Upper lobe of right lung (tissue), 1 donor: ENCODE measurements around the gene JARID2. TPM values are rescaled to one million over a fixed set of nuclear protein-coding genes. Genes with fewer than 3 reads are reported as not detected.
A peak's percentile ranks its signal among the peaks of the same experiment; 100 is the strongest.

Experiments
- ATAC-seq: fragments of 200-7000 bp; cut with Tn5 transposase; one replicate; pipeline ENCODE4 v1.9.1; 2020; ENCODE audit warnings: mild to moderate bottlenecking, moderate library complexity
- DNase-seq: peaks from one replicate; pipeline ENCODE4 v3.0.0-alpha.2; 2020
- H3K27ac ChIP-seq: fragments of 200-600 bp; one replicate; pipeline ENCODE4 v1.8.0; 2022
- H3K27me3 ChIP-seq: fragments of 200-600 bp; one replicate; pipeline ENCODE4 v1.8.0; 2022; ENCODE audit warnings: mild to moderate bottlenecking
- H3K36me3 ChIP-seq: fragments of 200-600 bp; one replicate; pipeline ENCODE4 v1.8.0; 2022
- H3K4me1 ChIP-seq: fragments of 200-600 bp; one replicate; pipeline ENCODE4 v1.8.0; 2022
- H3K4me3 ChIP-seq: fragments of 200-600 bp; one replicate; pipeline ENCODE4 v1.8.0; 2022; ENCODE audit warnings: mild to moderate bottlenecking
- H3K9me3 ChIP-seq: fragments of 200-600 bp; one replicate; pipeline ENCODE4 v1.8.0; 2022
- CTCF ChIP-seq: fragments of 200-600 bp; IDR thresholded peaks from one replicate; pipeline ENCODE4 v1.8.0; 2022; ENCODE audit warnings: antibody characterized with exemption
- intact Hi-C: fragments of 100-400 bp; cut with DNase I; formaldehyde crosslinking; loops from one replicate; pipeline ENCODE4 v1.11.0; 2022
- total RNA-seq: library from RNA; stranded (reverse); fragmentation: NEBNext Ultra II Directional; extraction: Animal tissue kit (Norgen Biotek cat#: 25700); gene quantifications from one replicate; pipeline ENCODE4 v1.2.1, GENCODE V29; 2021
- donor health status: DM: no; HTN: yes; CAD: no; lungs with severe emphysema.

JARID2 gene
- total RNA-seq, 1 donor from 2014 or later: 15.1 TPM

GRCh38 chr6:15303162-15303919 is 57.5 kb downstream of the JARID2 start:
- H3K4me1 ChIP-seq: peaks cover 15% of the 10 kb centered on the region
- ATAC-seq: peak; percentile 71
- no peak for DNase-seq
- intact Hi-C loops: no loop called here
- no peak overlapping the region for H3K4me3 ChIP-seq
- TF ChIP-seq CTCF: no peak
- no peaks in the 10 kb centered on the region for H3K9me3 ChIP-seq
- no peaks in the 10 kb centered on the region for H3K36me3 ChIP-seq
- no peak overlapping the region for H3K27ac ChIP-seq
- H3K27me3 ChIP-seq: no peaks in the 10 kb centered on the region

GRCh38 chr6:15303920-15304291 is 58.0 kb downstream of the JARID2 start:
- Histone ChIP-seq H3K4me3 (no peak overlapping the region), H3K27ac (no peak overlapping the region), H3K36me3 (no peaks in the 10 kb centered on the region), H3K9me3 (no peaks in the 10 kb centered on the region), H3K4me1 (peaks cover 21% of the 10 kb centered on the region), H3K27me3 (no peaks in the 10 kb centered on the region)
- ATAC-seq (no peak), DNase-seq (no peak)
- intact Hi-C loops: no loop called here
- no peak for TF ChIP-seq CTCF

- Histone ChIP-seq H3K4me3 (no peak overlapping the region), H3K9me3 (no peaks in the 10 kb centered on the region), H3K4me1 (peaks cover 25% of the 10 kb centered on the region), H3K36me3 (no peaks in the 10 kb centered on the region), H3K27ac (no peak overlapping the region), H3K27me3 (no peaks in the 10 kb centered on the region)
- ATAC-seq (no peak), DNase-seq (no peak)
- intact Hi-C loops: no loop called here
- no peak for TF ChIP-seq CTCF
Measured at GRCh38 chr6:15304337-15305042, 58.6 kb downstream of the JARID2 start.

GRCh38 chr6:15305496-15305895 is 59.6 kb downstream of the JARID2 start:
- Histone ChIP-seq H3K27ac (no peak overlapping the region), H3K36me3 (no peaks in the 10 kb centered on the region), H3K4me1 (peaks cover 25% of the 10 kb centered on the region), H3K4me3 (no peak overlapping the region), H3K9me3 (no peaks in the 10 kb centered on the region), H3K27me3 (no peaks in the 10 kb centered on the region)
- DNase-seq (no peak), ATAC-seq (no peak)
- intact Hi-C loops: no loop called here
- no peak for TF ChIP-seq CTCF

- DNase-seq (no peak), ATAC-seq (no peak)
- no peaks in the 10 kb centered on the region for H3K36me3 ChIP-seq
- intact Hi-C loops: no loop called here
- H3K9me3 ChIP-seq: no peaks in the 10 kb centered on the region
- TF ChIP-seq CTCF: no peak
- H3K27ac ChIP-seq: no peak overlapping the region
- peaks cover 25% of the 10 kb centered on the region for H3K4me1 ChIP-seq
- no peak overlapping the region for H3K4me3 ChIP-seq
- no peaks in the 10 kb centered on the region for H3K27me3 ChIP-seq
Measured at GRCh38 chr6:15305909-15306308, 60.0 kb downstream of the JARID2 start.
